ENCODE data around the gene OR10A3.

DNA sequence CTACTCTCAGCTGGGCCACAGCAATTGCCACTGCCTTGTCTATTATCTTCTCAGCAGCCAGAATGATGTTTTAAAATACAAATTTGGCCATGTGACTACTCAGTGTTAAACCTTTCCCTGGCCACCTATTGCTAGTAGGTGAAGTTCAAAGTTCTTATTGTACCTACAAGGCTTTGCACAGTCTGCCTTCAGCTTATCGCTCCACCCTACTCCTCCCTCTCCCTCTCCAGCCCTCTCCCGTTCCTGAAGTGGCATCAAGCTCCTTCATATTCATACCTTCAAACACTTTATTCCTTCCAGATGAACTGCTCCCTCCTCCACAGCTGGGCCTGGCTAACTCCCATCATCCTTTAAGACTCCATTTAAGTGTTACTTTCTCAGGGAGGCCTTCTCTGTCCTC, 47.7 kb downstream of the OR10A3 start:
- TF ChIP-seq, protein P1, sequence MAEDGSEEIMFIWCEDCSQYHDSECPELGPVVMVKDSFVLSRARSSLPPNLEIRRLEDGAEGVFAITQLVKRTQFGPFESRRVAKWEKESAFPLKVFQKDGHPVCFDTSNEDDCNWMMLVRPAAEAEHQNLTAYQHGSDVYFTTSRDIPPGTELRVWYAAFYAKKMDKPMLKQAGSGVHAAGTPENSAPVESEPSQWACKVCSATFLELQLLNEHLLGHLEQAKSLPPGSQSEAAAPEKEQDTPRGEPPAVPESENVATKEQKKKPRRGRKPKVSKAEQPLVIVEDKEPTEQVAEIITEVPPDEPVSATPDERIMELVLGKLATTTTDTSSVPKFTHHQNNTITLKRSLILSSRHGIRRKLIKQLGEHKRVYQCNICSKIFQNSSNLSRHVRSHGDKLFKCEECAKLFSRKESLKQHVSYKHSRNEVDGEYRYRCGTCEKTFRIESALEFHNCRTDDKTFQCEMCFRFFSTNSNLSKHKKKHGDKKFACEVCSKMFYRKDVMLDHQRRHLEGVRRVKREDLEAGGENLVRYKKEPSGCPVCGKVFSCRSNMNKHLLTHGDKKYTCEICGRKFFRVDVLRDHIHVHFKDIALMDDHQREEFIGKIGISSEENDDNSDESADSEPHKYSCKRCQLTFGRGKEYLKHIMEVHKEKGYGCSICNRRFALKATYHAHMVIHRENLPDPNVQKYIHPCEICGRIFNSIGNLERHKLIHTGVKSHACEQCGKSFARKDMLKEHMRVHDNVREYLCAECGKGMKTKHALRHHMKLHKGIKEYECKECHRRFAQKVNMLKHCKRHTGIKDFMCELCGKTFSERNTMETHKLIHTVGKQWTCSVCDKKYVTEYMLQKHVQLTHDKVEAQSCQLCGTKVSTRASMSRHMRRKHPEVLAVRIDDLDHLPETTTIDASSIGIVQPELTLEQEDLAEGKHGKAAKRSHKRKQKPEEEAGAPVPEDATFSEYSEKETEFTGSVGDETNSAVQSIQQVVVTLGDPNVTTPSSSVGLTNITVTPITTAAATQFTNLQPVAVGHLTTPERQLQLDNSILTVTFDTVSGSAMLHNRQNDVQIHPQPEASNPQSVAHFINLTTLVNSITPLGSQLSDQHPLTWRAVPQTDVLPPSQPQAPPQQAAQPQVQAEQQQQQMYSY (CRISPR knock-in tag; IDR thresholded peaks at IDR 0.05): no peak
- TF ChIP-seq SMAD3 (CRISPR knock-in tag; IDR thresholded peaks at IDR 0.05; ENCODE audit: borderline replicate concordance) (no peak), SMAD4 (CRISPR knock-in tag; IDR thresholded peaks at IDR 0.05) (no peak), JUN (CRISPR knock-in tag; IDR thresholded peaks at IDR 0.05) (no peak), ATF1 (CRISPR knock-in tag; IDR thresholded peaks at IDR 0.05) (no peak), KAT7 (CRISPR knock-in tag; IDR thresholded peaks at IDR 0.05; ENCODE audit: borderline replicate concordance) (no peak), ZNF416 (CRISPR knock-in tag; IDR thresholded peaks at IDR 0.05) (no peak)
- TF ChIP-seq, protein P2, sequence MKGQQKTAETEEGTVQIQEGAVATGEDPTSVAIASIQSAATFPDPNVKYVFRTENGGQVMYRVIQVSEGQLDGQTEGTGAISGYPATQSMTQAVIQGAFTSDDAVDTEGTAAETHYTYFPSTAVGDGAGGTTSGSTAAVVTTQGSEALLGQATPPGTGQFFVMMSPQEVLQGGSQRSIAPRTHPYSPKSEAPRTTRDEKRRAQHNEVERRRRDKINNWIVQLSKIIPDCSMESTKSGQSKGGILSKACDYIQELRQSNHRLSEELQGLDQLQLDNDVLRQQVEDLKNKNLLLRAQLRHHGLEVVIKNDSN (CRISPR knock-in tag; IDR thresholded peaks at IDR 0.05): no peak
- TF ChIP-seq, protein P3, sequence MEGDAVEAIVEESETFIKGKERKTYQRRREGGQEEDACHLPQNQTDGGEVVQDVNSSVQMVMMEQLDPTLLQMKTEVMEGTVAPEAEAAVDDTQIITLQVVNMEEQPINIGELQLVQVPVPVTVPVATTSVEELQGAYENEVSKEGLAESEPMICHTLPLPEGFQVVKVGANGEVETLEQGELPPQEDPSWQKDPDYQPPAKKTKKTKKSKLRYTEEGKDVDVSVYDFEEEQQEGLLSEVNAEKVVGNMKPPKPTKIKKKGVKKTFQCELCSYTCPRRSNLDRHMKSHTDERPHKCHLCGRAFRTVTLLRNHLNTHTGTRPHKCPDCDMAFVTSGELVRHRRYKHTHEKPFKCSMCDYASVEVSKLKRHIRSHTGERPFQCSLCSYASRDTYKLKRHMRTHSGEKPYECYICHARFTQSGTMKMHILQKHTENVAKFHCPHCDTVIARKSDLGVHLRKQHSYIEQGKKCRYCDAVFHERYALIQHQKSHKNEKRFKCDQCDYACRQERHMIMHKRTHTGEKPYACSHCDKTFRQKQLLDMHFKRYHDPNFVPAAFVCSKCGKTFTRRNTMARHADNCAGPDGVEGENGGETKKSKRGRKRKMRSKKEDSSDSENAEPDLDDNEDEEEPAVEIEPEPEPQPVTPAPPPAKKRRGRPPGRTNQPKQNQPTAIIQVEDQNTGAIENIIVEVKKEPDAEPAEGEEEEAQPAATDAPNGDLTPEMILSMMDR (IDR thresholded peaks at IDR 0.05): no peak
- TF ChIP-seq, protein P4, sequence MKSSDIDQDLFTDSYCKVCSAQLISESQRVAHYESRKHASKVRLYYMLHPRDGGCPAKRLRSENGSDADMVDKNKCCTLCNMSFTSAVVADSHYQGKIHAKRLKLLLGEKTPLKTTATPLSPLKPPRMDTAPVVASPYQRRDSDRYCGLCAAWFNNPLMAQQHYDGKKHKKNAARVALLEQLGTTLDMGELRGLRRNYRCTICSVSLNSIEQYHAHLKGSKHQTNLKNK (CRISPR knock-in tag; IDR thresholded peaks at IDR 0.05): no peak
- TF ChIP-seq, protein P5, sequence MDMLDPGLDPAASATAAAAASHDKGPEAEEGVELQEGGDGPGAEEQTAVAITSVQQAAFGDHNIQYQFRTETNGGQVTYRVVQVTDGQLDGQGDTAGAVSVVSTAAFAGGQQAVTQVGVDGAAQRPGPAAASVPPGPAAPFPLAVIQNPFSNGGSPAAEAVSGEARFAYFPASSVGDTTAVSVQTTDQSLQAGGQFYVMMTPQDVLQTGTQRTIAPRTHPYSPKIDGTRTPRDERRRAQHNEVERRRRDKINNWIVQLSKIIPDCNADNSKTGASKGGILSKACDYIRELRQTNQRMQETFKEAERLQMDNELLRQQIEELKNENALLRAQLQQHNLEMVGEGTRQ (CRISPR knock-in tag; IDR thresholded peaks at IDR 0.05): no peak
- TF ChIP-seq, protein P6, sequence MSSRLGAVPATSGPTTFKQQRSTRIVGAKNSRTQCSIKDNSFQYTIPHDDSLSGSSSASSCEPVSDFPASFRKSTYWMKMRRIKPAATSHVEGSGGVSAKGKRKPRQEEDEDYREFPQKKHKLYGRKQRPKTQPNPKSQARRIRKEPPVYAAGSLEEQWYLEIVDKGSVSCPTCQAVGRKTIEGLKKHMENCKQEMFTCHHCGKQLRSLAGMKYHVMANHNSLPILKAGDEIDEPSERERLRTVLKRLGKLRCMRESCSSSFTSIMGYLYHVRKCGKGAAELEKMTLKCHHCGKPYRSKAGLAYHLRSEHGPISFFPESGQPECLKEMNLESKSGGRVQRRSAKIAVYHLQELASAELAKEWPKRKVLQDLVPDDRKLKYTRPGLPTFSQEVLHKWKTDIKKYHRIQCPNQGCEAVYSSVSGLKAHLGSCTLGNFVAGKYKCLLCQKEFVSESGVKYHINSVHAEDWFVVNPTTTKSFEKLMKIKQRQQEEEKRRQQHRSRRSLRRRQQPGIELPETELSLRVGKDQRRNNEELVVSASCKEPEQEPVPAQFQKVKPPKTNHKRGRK (CRISPR knock-in tag; IDR thresholded peaks at IDR 0.05; ENCODE audit: borderline replicate concordance): no peak
- TF ChIP-seq, protein P7, sequence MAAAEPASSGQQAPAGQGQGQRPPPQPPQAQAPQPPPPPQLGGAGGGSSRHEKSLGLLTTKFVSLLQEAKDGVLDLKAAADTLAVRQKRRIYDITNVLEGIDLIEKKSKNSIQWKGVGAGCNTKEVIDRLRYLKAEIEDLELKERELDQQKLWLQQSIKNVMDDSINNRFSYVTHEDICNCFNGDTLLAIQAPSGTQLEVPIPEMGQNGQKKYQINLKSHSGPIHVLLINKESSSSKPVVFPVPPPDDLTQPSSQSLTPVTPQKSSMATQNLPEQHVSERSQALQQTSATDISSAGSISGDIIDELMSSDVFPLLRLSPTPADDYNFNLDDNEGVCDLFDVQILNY (CRISPR knock-in tag; IDR thresholded peaks at IDR 0.05): no peak
- TF ChIP-seq, protein P8, sequence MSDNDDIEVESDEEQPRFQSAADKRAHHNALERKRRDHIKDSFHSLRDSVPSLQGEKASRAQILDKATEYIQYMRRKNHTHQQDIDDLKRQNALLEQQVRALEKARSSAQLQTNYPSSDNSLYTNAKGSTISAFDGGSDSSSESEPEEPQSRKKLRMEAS (CRISPR knock-in tag; IDR thresholded peaks at IDR 0.05): no peak

Data from WTC11 (cell line).